HUES64 (cell line): Measurements from ENCODE around the gene KCNG2.

ENCODE experiments used
- H3K27ac ChIP-seq: 2 replicates; pipeline ENCODE4 v1.7.0; 2013; ENCODE audit warnings: low read depth, low read length, inconsistent platforms
- H3K27me3 ChIP-seq: 2 replicates; pipeline ENCODE4 v1.6.1; 2013; ENCODE audit warnings: mild to moderate bottlenecking, low read length; ENCODE audit not compliant: insufficient read depth
- H3K36me3 ChIP-seq: 2 replicates; pipeline ENCODE4 v1.6.1; 2013; ENCODE audit warnings: mild to moderate bottlenecking, low read length; ENCODE audit not compliant: insufficient read depth
- H3K4me1 ChIP-seq: 2 replicates; pipeline ENCODE4 v1.6.1; 2013; ENCODE audit warnings: mild to moderate bottlenecking, low read length, moderate library complexity; ENCODE audit not compliant: insufficient read depth
- H3K4me3 ChIP-seq: 2 replicates; pipeline ENCODE4 v1.5.1; 2013; ENCODE audit warnings: mild to moderate bottlenecking, low read length, moderate library complexity
- H3K9ac ChIP-seq: 2 replicates; pipeline ENCODE4 v1.6.1; 2013; ENCODE audit warnings: mild to moderate bottlenecking, low read depth, low read length
- H3K9me3 ChIP-seq: 2 replicates; pipeline ENCODE4 v1.6.1; 2013; ENCODE audit warnings: low read depth, low read length; ENCODE audit not compliant: insufficient read depth
- WGBS: fragments of 150-250, 120-280 bp; methylation state at CpG from one replicate; pipeline ENCODE4 v1.1.7; 2013; ENCODE audit warnings: missing lambda C conversion rate; 5-methylcytosine and 5-hydroxymethylcytosine counted together

The KCNG2 gene

GRCh38 chr18:79933765-79934164 lies 136.0 kb downstream of the KCNG2 start:
- 67% methylated on average over 10 of the region's 10 CpGs for WGBS
- Histone ChIP-seq H3K9me3 (peaks cover 35% of the 10 kb centered on the region), H3K4me3 (no peak overlapping the region), H3K4me1 (no peaks in the 10 kb centered on the region), H3K27me3 (no peaks in the 10 kb centered on the region), H3K36me3 (peaks cover 12% of the 10 kb centered on the region; the same call in 1 of the 2 replicates), H3K27ac (no peak overlapping the region), H3K9ac (no peak overlapping the region)

GRCh38 chr18:79934311-79935097 lies 136.8 kb downstream of the KCNG2 start:
- no peaks in the 10 kb centered on the region for H3K27me3 ChIP-seq
- WGBS: 88% methylated on average over 8 of the region's 8 CpGs
- H3K27ac ChIP-seq: no peak overlapping the region
- no peak overlapping the region for H3K4me3 ChIP-seq
- peaks cover 30% of the 10 kb centered on the region for H3K9me3 ChIP-seq
- no peak overlapping the region for H3K9ac ChIP-seq
- H3K36me3 ChIP-seq: peaks cover 11% of the 10 kb centered on the region; the same call in 1 of the 2 replicates
- no peaks in the 10 kb centered on the region for H3K4me1 ChIP-seq

GRCh38 chr18:79935098-79935480 lies 137.4 kb downstream of the KCNG2 start:
- H3K36me3 ChIP-seq: peaks cover 6% of the 10 kb centered on the region; the same call in 1 of the 2 replicates
- no peaks in the 10 kb centered on the region for H3K4me1 ChIP-seq

GRCh38 chr18:79935499-79935898 lies 137.8 kb downstream of the KCNG2 start:
- Histone ChIP-seq H3K36me3 (peaks cover 3% of the 10 kb centered on the region; the same call in 1 of the 2 replicates), H3K9ac (no peak overlapping the region), H3K27me3 (no peaks in the 10 kb centered on the region), H3K27ac (no peak overlapping the region), H3K4me3 (no peak overlapping the region), H3K9me3 (peaks cover 20% of the 10 kb centered on the region), H3K4me1 (no peaks in the 10 kb centered on the region)
- 88% methylated on average over 3 of the region's 3 CpGs for whole genome bisulfite sequencing

More at GRCh38 chr18:79935098-79935480, 137.4 kb downstream of the KCNG2 start:
- Histone ChIP-seq H3K27me3 (no peaks in the 10 kb centered on the region), H3K27ac (no peak overlapping the region), H3K9me3 (peaks cover 24% of the 10 kb centered on the region), H3K9ac (no peak overlapping the region), H3K4me3 (no peak overlapping the region)
- WGBS: 92% methylated on average over 5 of the region's 5 CpGs

- Histone ChIP-seq H3K9ac (no peak overlapping the region), H3K9me3 (peaks cover 16% of the 10 kb centered on the region), H3K36me3 (peaks cover 2% of the 10 kb centered on the region; the same call in 1 of the 2 replicates), H3K27me3 (no peaks in the 10 kb centered on the region), H3K4me1 (no peaks in the 10 kb centered on the region), H3K4me3 (no peak overlapping the region), H3K27ac (no peak overlapping the region)
- 94% methylated on average over 6 of the region's 6 CpGs for WGBS
Measured at GRCh38 chr18:79935925-79936324, 138.2 kb downstream of the KCNG2 start.

GRCh38 chr18:79936641-79937040 lies 138.9 kb downstream of the KCNG2 start:
- no peaks in the 10 kb centered on the region for H3K27me3 ChIP-seq
- no peak overlapping the region for H3K27ac ChIP-seq
- no peaks in the 10 kb centered on the region for H3K4me1 ChIP-seq
- no peak overlapping the region for H3K4me3 ChIP-seq
- 95% methylated on average over 12 of the region's 12 CpGs for WGBS
- H3K9me3 ChIP-seq: peaks cover 9% of the 10 kb centered on the region; the same call in 1 of the 2 replicates
- peaks cover 2% of the 10 kb centered on the region; the same call in 1 of the 2 replicates for H3K36me3 ChIP-seq
- no peak overlapping the region for H3K9ac ChIP-seq

- 93% methylated on average over 25 of the region's 25 CpGs for WGBS
- Histone ChIP-seq H3K36me3 (peaks cover 2% of the 10 kb centered on the region; the same call in 1 of the 2 replicates), H3K9ac (no peak overlapping the region), H3K9me3 (peaks cover 9% of the 10 kb centered on the region; the same call in 1 of the 2 replicates), H3K4me3 (no peak overlapping the region), H3K27ac (no peak overlapping the region), H3K27me3 (no peaks in the 10 kb centered on the region), H3K4me1 (no peaks in the 10 kb centered on the region)
Measured at GRCh38 chr18:79937103-79937860, 139.5 kb downstream of the KCNG2 start.

- 95% methylated on average over 9 of the region's 9 CpGs for WGBS
- peaks cover 6% of the 10 kb centered on the region; the same call in 1 of the 2 replicates for H3K36me3 ChIP-seq
- H3K27ac ChIP-seq: no peak overlapping the region
- 0 out of 2 replicates have a peak, but pooled peaks cover 1% of the 10 kb centered on the region for H3K9me3 ChIP-seq
- no peak overlapping the region for H3K9ac ChIP-seq
- no peaks in the 10 kb centered on the region for H3K4me1 ChIP-seq
- H3K27me3 ChIP-seq: no peaks in the 10 kb centered on the region
- no peak overlapping the region for H3K4me3 ChIP-seq
Measured at GRCh38 chr18:79938196-79938595, 140.5 kb downstream of the KCNG2 start.

- H3K9ac ChIP-seq: no peak overlapping the region
- no peak overlapping the region for H3K27ac ChIP-seq
- H3K36me3 ChIP-seq: peaks cover 6% of the 10 kb centered on the region; the same call in 1 of the 2 replicates
- no peaks in the 10 kb centered on the region for H3K27me3 ChIP-seq
- H3K9me3 ChIP-seq: no peaks in the 10 kb centered on the region
- WGBS: 94% methylated on average over 5 of the region's 5 CpGs
- H3K4me3 ChIP-seq: no peak overlapping the region
- H3K4me1 ChIP-seq: no peaks in the 10 kb centered on the region
Measured at GRCh38 chr18:79939096-79939495, 141.4 kb downstream of the KCNG2 start.

- no peak overlapping the region for H3K4me3 ChIP-seq
- H3K4me1 ChIP-seq: no peaks in the 10 kb centered on the region
- no peaks in the 10 kb centered on the region for H3K9me3 ChIP-seq
- peaks cover 5% of the 10 kb centered on the region; the same call in 1 of the 2 replicates for H3K36me3 ChIP-seq
- WGBS: 94% methylated on average over 18 of the region's 18 CpGs
- H3K9ac ChIP-seq: no peak overlapping the region
- no peaks in the 10 kb centered on the region for H3K27me3 ChIP-seq
- no peak overlapping the region for H3K27ac ChIP-seq
Measured at GRCh38 chr18:79940126-79940813, 142.5 kb downstream of the KCNG2 start.
